Measurements from ENCODE around the gene CPT1A. TPM values are rescaled to one million over a fixed set of nuclear protein-coding genes. Genes with fewer than 3 reads are reported as not detected.

CPT1A gene
- 26.2 to 34.2 TPM (median 30.1 TPM) in 5 replicates for total RNA-seq (2022; extraction: Qiagen RNA extraction)

GRCh38 chr11:68841718-68842426, at the start of gene CPT1A:
TSS of gene CPT1A (minus strand) at chr11:68841916. CDS start at chr11:68815474, 26,442 bp downstream.

DNA sequence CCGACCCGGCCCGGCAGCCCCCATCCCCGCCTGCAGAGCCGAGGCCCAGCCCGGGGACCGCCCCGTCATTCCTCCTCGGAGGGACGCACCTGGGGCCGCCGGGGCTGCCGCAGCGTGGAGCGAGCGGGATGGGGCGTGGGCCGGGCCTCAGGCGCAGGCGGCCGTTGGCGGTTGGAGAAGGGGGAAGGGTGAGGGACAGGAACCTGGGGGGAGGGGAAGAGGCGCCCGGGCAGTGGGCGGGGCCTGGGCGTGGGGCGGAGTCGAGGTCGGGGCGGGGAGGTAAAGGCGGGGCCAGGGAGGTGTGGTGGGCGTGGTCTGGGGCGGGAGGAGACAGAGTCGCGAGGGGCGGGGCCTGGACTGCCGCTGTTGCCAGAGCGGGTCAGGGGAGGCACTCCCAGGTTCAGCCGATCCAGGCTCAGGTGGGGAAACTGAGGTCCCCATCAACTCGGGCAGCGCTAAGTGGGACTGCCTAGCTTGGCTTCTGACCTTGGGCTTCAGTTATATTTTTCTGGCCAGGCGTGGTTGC, 90.3 kb downstream of the CPT1A start, which contains the start of gene TESMIN:
TESMIN (minus strand) TSS at position 190 of the 526 bp plus-strand sequence. CDS start 860 bp downstream, outside the sequence.

Other genes with a start within 250 kb of the CPT1A start
- 10.1 to 25.6 TPM (median 18.0 TPM) in 5 replicates for gene GAL, start 157.4 kb downstream of the CPT1A start, total RNA-seq (2022; extraction: Qiagen RNA extraction)
- gene TESMIN, start 90.4 kb downstream of the CPT1A start, total RNA-seq (2022; extraction: Qiagen RNA extraction) = 5.2 to 7.3 TPM (median 5.9 TPM) in 5 replicates
- 120 to 147 TPM (median 135 TPM) in 5 replicates for gene MRPL21, start 61.9 kb upstream of the CPT1A start, total RNA-seq (2022; extraction: Qiagen RNA extraction)
- 12.1 to 17.7 TPM (median 16.1 TPM) in 5 replicates for gene IGHMBP2, start 62.0 kb upstream of the CPT1A start, total RNA-seq (2022; extraction: Qiagen RNA extraction)
- gene MRGPRD, start 139.1 kb upstream of the CPT1A start, total RNA-seq (2022; extraction: Qiagen RNA extraction) = not detected in 5 replicates
- gene MRGPRF, start 171.3 kb upstream of the CPT1A start, total RNA-seq (2022; extraction: Qiagen RNA extraction) = 0.05 to 0.08 TPM (median 0.06 TPM) in 5 replicates
- gene TPCN2, start 207.0 kb upstream of the CPT1A start, total RNA-seq (2022; extraction: Qiagen RNA extraction) = 8.5 to 14.0 TPM (median 13.4 TPM) in 5 replicates

Measured in A549 treated with CORT108297 at 1 μM for 4 hours (cell line).